ENCODE data around the gene SLC32A1. TPM values are rescaled to one million over a fixed set of nuclear protein-coding genes. Genes with fewer than 3 reads are reported as not detected.

SLC32A1 gene
- total and polyA plus RNA-seq, 2 of the 13 experiments (the other 11 are each of a cell fraction or from before 2014, with no cell fraction given): not detected

DNA sequence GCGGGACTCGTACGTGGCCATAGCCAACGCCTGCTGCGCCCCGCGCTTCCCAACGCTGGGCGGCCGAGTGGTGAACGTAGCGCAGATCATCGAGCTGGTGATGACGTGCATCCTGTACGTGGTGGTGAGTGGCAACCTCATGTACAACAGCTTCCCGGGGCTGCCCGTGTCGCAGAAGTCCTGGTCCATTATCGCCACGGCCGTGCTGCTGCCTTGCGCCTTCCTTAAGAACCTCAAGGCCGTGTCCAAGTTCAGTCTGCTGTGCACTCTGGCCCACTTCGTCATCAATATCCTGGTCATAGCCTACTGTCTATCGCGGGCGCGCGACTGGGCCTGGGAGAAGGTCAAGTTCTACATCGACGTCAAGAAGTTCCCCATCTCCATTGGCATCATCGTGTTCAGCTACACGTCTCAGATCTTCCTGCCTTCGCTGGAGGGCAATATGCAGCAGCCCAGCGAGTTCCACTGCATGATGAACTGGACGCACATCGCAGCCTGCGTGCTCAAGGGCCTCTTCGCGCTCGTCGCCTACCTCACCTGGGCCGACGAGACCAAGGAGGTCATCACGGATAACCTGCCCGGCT, 3.4 kb downstream of the SLC32A1 start (continued):
- TF ChIP-seq, protein P1, sequence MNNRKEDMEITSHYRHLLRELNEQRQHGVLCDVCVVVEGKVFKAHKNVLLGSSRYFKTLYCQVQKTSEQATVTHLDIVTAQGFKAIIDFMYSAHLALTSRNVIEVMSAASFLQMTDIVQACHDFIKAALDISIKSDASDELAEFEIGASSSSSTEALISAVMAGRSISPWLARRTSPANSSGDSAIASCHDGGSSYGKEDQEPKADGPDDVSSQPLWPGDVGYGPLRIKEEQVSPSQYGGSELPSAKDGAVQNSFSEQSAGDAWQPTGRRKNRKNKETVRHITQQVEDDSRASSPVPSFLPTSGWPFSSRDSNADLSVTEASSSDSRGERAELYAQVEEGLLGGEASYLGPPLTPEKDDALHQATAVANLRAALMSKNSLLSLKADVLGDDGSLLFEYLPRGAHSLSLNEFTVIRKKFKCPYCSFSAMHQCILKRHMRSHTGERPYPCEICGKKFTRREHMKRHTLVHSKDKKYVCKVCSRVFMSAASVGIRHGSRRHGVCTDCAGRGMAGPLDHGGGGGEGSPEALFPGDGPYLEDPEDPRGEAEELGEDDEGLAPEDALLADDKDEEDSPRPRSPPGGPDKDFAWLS (CRISPR knock-in tag; IDR thresholded peaks at IDR 0.05; ENCODE audit: borderline replicate concordance): no peak
- TF ChIP-seq ZFX (CRISPR knock-in tag; IDR thresholded peaks at IDR 0.05; ENCODE audit: low read depth) (0 out of 2 replicates have a peak, but pooled peaks have one; percentile 8), MAZ (IDR thresholded peaks at IDR 0.05; ENCODE audit: borderline replicate concordance, low read depth, low read length) (no peak), MAZ (CRISPR knock-in tag; IDR thresholded peaks at IDR 0.05; ENCODE audit: low read depth) (peak; percentile 13; the same call in 1 of the 2 replicates), HNRNPL (IDR thresholded peaks at IDR 0.05; ENCODE audit: low read depth, low read length) (no peak), HNRNPLL (IDR thresholded peaks at IDR 0.05; ENCODE audit: low read depth, low read length, poor library complexity, severe bottlenecking) (no peak), KLF16 (CRISPR knock-in tag; IDR thresholded peaks at IDR 0.05) (no peak), HIVEP1 (CRISPR knock-in tag; IDR thresholded peaks at IDR 0.05) (peak; percentile 42; the same call in 1 of the 2 replicates), FOXO1 (CRISPR knock-in tag; IDR thresholded peaks at IDR 0.05) (no peak)
- TF ChIP-seq, protein P2, sequence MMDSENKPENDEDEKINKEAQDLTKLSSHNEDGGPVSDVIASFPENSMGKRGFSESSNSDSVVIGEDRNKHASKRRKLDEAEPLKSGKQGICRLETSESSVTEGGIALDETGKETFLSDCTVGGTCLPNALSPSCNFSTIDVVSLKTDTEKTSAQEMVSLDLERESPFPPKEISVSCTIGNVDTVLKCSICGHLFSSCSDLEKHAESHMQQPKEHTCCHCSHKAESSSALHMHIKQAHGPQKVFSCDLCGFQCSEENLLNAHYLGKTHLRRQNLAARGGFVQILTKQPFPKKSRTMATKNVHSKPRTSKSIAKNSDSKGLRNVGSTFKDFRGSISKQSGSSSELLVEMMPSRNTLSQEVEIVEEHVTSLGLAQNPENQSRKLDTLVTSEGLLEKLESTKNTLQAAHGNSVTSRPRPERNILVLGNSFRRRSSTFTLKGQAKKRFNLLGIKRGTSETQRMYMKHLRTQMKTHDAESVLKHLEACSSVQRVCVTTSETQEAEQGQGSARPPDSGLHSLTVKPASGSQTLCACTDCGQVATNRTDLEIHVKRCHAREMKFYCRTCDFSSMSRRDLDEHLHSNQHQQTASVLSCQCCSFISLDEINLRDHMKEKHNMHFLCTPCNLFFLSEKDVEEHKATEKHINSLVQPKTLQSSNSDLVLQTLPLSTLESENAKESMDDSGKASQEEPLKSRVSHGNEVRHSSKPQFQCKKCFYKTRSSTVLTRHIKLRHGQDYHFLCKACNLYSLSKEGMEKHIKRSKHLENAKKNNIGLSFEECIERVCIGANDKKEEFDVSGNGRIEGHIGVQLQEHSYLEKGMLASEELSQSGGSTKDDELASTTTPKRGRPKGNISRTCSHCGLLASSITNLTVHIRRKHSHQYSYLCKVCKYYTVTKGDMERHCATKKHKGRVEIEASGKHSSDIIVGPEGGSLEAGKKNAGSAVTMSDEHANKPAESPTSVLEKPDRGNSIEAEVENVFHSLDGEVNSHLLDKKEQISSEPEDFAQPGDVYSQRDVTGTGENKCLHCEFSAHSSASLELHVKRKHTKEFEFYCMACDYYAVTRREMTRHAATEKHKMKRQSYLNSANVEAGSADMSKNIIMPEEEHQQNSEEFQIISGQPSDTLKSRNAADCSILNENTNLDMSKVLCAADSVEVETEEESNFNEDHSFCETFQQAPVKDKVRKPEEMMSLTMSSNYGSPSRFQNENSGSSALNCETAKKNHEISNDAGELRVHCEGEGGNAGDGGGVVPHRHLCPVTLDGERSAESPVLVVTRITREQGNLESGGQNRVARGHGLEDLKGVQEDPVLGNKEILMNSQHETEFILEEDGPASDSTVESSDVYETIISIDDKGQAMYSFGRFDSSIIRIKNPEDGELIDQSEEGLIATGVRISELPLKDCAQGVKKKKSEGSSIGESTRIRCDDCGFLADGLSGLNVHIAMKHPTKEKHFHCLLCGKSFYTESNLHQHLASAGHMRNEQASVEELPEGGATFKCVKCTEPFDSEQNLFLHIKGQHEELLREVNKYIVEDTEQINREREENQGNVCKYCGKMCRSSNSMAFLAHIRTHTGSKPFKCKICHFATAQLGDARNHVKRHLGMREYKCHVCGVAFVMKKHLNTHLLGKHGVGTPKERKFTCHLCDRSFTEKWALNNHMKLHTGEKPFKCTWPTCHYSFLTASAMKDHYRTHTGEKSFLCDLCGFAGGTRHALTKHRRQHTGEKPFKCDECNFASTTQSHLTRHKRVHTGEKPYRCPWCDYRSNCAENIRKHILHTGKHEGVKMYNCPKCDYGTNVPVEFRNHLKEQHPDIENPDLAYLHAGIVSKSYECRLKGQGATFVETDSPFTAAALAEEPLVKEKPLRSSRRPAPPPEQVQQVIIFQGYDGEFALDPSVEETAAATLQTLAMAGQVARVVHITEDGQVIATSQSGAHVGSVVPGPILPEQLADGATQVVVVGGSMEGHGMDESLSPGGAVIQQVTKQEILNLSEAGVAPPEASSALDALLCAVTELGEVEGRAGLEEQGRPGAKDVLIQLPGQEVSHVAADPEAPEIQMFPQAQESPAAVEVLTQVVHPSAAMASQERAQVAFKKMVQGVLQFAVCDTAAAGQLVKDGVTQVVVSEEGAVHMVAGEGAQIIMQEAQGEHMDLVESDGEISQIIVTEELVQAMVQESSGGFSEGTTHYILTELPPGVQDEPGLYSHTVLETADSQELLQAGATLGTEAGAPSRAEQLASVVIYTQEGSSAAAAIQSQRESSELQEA (CRISPR knock-in tag; IDR thresholded peaks at IDR 0.05; ENCODE audit: not compliant biosample characterization): peak; percentile 13
- TF ChIP-seq, protein P3, sequence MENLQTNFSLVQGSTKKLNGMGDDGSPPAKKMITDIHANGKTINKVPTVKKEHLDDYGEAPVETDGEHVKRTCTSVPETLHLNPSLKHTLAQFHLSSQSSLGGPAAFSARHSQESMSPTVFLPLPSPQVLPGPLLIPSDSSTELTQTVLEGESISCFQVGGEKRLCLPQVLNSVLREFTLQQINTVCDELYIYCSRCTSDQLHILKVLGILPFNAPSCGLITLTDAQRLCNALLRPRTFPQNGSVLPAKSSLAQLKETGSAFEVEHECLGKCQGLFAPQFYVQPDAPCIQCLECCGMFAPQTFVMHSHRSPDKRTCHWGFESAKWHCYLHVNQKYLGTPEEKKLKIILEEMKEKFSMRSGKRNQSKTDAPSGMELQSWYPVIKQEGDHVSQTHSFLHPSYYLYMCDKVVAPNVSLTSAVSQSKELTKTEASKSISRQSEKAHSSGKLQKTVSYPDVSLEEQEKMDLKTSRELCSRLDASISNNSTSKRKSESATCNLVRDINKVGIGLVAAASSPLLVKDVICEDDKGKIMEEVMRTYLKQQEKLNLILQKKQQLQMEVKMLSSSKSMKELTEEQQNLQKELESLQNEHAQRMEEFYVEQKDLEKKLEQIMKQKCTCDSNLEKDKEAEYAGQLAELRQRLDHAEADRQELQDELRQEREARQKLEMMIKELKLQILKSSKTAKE (CRISPR knock-in tag; IDR thresholded peaks at IDR 0.05; ENCODE audit: borderline replicate concordance): no peak
- TF ChIP-seq, protein P4, sequence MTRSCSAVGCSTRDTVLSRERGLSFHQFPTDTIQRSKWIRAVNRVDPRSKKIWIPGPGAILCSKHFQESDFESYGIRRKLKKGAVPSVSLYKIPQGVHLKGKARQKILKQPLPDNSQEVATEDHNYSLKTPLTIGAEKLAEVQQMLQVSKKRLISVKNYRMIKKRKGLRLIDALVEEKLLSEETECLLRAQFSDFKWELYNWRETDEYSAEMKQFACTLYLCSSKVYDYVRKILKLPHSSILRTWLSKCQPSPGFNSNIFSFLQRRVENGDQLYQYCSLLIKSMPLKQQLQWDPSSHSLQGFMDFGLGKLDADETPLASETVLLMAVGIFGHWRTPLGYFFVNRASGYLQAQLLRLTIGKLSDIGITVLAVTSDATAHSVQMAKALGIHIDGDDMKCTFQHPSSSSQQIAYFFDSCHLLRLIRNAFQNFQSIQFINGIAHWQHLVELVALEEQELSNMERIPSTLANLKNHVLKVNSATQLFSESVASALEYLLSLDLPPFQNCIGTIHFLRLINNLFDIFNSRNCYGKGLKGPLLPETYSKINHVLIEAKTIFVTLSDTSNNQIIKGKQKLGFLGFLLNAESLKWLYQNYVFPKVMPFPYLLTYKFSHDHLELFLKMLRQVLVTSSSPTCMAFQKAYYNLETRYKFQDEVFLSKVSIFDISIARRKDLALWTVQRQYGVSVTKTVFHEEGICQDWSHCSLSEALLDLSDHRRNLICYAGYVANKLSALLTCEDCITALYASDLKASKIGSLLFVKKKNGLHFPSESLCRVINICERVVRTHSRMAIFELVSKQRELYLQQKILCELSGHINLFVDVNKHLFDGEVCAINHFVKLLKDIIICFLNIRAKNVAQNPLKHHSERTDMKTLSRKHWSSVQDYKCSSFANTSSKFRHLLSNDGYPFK (CRISPR knock-in tag; IDR thresholded peaks at IDR 0.05; ENCODE audit: borderline replicate concordance): 0 out of 2 replicates have a peak, but pooled peaks have one; percentile 27
